ENCODE data around the gene MATN1.

Gene MATN1

GRCh38 chr1:30685796-30686165 is 37.6 kb downstream of the MATN1 start:
- TF ChIP-seq CTCF (IDR thresholded peaks at IDR 0.05) = no peak

GRCh38 chr1:30684881-30685795 is 38.2 kb downstream of the MATN1 start:
- TF ChIP-seq CTCF (IDR thresholded peaks at IDR 0.05) = no peak

- no peak for TF ChIP-seq CTCF (IDR thresholded peaks at IDR 0.05)
These were observed 39.1 kb downstream of the MATN1 start for GRCh38 chr1:30684259-30684658.

- TF ChIP-seq CTCF (IDR thresholded peaks at IDR 0.05) = no peak
These were observed 39.7 kb downstream of the MATN1 start for GRCh38 chr1:30683699-30684098.

GRCh38 chr1:30682396-30683275 is 40.7 kb downstream of the MATN1 start:
- no peak for TF ChIP-seq CTCF (IDR thresholded peaks at IDR 0.05)

GRCh38 chr1:30681782-30682181 is 41.6 kb downstream of the MATN1 start:
- TF ChIP-seq CTCF (IDR thresholded peaks at IDR 0.05) = no peak

GRCh38 chr1:30680879-30681278 is 42.5 kb downstream of the MATN1 start:
- TF ChIP-seq CTCF (IDR thresholded peaks at IDR 0.05) = no peak

Measured in LNCAP (cell line).